Epithelial cell of proximal tubule (primary cell): ENCODE measurements around the gene CD2AP. TPM values are rescaled to one million over a fixed set of nuclear protein-coding genes. Genes with fewer than 3 reads are reported as not detected.

Experiments
- DNase-seq: peaks from one replicate; pipeline ENCODE4 v3.0.0-alpha.2; 2011; ENCODE audit warnings: low read depth
- H3K4me3 ChIP-seq: 2 replicates; pipeline ENCODE4 v1.5.1; 2011; ENCODE audit warnings: low read depth, mild to moderate bottlenecking, low read length
- total RNA-seq: library from RNA; depleted of rRNA; stranded (reverse); fragments of >200 nt; gene quantifications from 2 replicates; pipeline ENCODE4 v1.2.3, GENCODE V29; 2015
- TF ChIP-seq, protein P1 (sequence below): conservative IDR thresholded peaks from 2 replicates; pipeline ENCODE4 v1.5.1; 2012; ENCODE audit warnings: low read depth, mild to moderate bottlenecking, low read length

CD2AP gene
- total RNA-seq, 1 donor from 2014 or later, result 61.7 TPM

DNA sequence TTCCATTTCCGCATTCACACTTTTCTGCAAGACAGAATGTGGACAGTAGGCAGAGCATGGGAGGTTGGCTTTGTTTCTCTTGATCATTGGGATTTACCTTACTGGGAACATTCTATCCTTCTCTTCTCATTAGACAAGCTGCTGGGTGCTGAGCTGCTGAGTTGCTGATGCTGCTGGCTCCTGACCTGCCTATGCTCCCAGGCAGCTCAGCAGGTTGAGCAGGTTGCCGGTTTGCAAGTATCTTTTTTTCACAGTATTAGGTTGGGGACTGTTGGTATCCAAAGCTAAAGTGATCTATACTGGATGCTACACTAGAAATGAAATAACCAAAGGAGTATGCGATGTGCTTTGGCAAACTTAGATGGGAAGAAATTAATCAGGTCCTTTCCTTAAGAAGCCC lies 197.1 kb downstream of the CD2AP start:
- H3K4me3 ChIP-seq, result no peak overlapping the region
- no peak for DNase-seq
- TF ChIP-seq, protein P1, sequence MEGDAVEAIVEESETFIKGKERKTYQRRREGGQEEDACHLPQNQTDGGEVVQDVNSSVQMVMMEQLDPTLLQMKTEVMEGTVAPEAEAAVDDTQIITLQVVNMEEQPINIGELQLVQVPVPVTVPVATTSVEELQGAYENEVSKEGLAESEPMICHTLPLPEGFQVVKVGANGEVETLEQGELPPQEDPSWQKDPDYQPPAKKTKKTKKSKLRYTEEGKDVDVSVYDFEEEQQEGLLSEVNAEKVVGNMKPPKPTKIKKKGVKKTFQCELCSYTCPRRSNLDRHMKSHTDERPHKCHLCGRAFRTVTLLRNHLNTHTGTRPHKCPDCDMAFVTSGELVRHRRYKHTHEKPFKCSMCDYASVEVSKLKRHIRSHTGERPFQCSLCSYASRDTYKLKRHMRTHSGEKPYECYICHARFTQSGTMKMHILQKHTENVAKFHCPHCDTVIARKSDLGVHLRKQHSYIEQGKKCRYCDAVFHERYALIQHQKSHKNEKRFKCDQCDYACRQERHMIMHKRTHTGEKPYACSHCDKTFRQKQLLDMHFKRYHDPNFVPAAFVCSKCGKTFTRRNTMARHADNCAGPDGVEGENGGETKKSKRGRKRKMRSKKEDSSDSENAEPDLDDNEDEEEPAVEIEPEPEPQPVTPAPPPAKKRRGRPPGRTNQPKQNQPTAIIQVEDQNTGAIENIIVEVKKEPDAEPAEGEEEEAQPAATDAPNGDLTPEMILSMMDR, result no peak

Other genes with a start within 250 kb of the CD2AP start
- gene TNFRSF21, start 167.9 kb upstream of the CD2AP start, total RNA-seq, result 48.1 and 61.3 TPM in 2 replicates
- 1.5 and 3.4 TPM in 2 replicates for gene ADGRF4, start 220.8 kb downstream of the CD2AP start, total RNA-seq